ENCODE results near the gene THOC5.
"Not testable (repeated sequence)": the region's sequence is repeated elsewhere in the genome, so short reads cannot be mapped to it uniquely, and the experiment has no call there.

Gene THOC5

DNA sequence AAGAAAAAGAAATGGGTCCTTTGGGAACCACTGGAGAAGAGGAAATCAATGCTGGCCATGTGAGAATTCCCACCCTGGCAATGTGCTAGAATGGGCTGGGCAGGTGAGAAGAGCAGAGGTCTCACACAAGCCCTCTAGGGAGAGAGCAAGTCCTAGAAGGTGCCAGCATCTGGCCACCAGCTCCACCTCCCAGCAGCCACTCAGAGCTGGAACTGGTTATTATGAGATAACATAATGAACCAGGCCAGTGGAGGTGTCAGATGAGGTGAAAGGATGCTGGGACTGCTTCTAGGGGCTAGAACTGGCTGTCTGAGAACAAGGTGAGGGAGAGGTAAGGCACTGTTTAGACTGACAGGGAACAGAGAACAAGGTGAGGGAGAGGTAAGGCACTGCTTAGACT is 44.3 kb downstream of the THOC5 start:
- DNase-seq, result no peak

GRCh38 chr22:29503811-29504372 is 49.7 kb downstream of the THOC5 start:
- peak; percentile 89 for DNase-seq

DNA sequence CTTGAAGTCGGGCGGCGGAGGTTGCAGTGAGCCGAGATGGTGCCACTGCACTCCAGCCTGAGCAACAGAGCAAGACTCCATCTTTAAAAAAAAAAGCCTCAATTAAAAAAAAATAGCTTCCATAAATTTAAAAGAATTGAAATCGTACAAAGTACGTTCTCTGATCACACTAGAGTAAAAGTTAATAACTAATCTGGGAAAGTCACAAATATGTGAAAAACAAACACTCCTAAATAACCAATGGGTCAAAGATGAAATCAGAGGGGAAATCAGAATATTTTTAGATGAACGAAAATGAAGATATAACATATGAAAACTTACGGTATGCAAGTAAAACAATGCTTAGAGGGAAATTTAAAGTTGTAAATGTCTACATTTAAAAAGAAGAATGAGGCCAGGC is 53.7 kb downstream of the THOC5 start:
- DNase-seq, result no peak

DNA sequence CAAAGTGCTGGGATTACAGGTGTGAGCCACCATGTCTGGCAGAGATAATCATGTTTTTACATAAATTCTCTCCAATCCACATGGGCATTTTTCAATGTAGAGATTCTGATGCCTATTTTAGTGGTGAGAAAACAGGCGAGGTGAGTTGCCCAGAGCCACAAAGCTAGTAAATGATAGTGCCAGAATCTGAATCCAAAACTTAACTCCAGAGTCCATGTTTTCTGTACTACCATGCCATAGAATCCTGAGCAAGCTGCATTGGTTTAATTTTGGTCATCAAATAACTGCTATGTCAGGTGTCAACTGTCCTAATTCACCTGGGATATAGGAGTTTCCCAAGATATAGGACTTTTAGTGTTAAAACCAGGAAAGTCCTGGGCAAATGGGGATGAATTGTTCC is 59.9 kb downstream of the THOC5 start:
- no peak for DNase-seq

GRCh38 chr22:29491012-29491411 is 62.5 kb downstream of the THOC5 start:
- no peak for DNase-seq

GRCh38 chr22:29489127-29489780 is 64.3 kb downstream of the THOC5 start:
- DNase-seq, result not testable (repeated sequence)

DNA sequence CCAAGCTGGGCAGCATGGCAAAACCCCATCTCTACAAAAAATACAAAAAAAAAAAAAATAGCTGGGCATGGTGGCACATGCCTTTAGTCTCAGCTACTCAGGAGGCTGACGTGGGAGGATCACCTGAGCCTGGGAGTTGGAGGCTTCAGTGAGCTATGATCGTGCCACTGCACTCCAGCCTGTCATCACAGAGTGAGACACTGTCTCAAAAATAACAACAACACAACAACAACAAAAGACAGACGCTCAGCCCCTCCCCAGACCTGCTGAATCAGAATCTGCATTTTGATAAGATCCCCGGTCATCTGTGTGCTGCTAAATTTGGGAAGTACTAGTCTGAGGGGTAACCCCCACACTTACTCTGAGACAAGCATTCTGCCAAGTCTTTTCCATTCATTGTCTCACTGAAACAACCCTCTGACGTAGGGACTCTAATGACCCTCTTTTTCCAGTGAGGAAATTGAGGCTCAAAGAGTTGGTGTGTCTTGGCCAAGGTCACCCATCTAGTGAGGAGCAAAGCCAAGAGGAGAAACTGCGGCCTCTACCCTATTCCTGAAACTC is 66.1 kb downstream of the THOC5 start:
- DNase-seq, result no peak

GRCh38 chr22:29485448-29485847 is 68.1 kb downstream of the THOC5 start:
- DNase-seq, result no peak

DNA sequence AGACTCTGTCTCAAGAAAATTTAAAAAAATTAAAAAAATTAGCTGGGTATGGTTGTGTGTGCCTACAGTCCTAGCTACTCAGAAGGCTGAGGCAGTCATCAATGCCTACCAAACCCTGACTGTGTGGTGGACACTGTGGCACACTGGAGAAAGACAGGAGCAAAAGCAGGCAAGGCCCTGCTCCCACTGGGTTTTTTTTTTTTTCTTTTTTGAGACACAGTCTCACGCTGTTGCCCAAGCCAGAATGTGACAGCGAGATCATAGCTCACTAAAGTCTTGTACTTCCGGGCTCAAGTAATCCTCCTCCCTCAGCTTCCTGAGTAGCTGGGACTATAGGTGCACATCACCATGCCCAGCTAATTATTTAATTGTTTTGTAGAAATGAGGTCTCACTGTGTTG is 68.9 kb downstream of the THOC5 start:
- DNase-seq, result no peak

DNA sequence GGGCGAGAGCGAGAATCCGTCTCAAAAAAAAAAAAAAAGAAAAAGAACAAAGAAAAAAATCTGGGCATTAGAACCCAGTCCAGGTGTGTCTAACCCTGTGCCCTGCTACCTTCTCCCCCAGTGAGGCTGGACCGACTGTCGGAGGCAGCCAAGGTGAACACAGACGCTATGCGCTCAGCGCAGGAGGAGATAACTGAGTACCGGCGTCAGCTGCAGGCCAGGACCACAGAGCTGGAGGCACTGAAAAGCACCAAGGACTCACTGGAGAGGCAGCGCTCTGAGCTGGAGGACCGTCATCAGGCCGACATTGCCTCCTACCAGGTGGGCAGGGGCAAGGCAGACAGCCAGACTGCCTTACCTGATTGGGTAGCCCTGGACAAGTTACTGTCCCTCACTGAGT is 70.3 kb downstream of the THOC5 start:
- DNase-seq, result no peak

DNA sequence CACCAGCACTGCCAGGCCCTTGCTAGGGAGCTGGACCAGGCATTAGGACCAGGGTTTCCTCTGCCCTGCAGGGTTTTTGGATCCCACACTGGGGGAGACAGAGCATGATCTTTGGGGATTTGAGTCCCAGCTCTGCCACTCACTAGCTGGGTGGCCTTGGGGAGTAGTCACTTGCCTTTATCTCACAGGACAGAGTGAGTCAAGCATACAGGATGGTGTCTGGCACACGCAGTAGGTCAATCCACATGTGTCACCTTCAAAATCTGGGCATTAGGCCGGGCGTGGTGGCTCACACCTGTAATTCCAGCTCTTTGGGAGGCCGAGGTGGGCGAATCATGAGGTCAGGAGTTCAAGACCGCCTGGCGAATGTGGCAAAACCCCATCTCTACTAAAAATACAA is 70.8 kb downstream of the THOC5 start:
- DNase-seq, result no peak

GRCh38 chr22:29482253-29482652 is 71.3 kb downstream of the THOC5 start:
- no peak for DNase-seq

- no peak for DNase-seq
Measured at GRCh38 chr22:29481265-29482000, 72.1 kb downstream of the THOC5 start.

GRCh38 chr22:29480512-29481264 is 72.9 kb downstream of the THOC5 start:
- peak; percentile 79 for DNase-seq

DNA sequence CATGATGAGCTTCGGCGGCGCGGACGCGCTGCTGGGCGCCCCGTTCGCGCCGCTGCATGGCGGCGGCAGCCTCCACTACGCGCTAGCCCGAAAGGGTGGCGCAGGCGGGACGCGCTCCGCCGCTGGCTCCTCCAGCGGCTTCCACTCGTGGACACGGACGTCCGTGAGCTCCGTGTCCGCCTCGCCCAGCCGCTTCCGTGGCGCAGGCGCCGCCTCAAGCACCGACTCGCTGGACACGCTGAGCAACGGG is 73.4 kb downstream of the THOC5 start:
- no peak for DNase-seq

DNA sequence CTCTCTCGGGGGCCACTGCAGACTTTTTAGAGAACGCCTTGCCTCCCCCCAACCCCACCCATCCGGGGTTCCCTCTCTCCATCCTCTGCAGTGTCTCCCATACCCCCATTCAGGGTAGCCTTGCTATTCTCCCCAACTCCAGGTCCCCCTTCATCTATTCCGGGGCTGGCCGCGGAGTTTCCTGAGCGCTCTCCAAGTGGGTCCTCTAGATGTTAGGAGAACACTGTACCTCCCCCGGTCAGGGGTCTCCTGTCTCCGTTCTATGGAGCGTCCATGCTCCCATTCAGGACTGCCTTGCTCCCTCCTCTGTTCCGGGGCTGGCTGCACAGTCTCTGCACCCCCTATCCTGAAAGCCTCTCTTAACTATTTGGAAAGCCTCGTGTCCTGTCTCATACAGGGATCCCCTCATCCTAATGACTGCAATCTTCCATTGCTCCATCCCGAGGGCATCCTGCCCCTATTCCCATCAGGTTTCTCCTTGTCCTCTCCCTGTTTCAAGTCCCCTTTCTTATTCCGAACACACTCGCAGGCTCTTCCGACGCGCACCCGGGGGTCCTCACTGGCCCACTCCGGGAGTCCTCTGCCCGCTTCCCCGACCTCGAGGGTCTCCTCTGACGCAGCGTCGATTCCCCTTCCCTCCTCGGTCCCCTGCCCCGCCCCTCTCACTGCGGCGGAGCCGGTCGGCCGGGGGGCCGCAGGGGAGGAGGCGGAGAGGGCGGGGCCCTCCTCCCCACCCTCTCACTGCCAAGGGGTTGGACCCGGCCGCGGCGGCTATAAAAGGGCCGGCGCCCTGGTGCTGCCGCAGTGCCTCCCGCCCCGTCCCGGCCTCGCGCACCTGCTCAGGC is 73.9 kb downstream of the THOC5 start, which contains the start of gene NEFH:
Gene NEFH, plus strand, starts transcription at position 802 of the 845 bp plus-strand sequence. CDS start 45 bp downstream, outside the sequence.
- no peak for DNase-seq

DNA sequence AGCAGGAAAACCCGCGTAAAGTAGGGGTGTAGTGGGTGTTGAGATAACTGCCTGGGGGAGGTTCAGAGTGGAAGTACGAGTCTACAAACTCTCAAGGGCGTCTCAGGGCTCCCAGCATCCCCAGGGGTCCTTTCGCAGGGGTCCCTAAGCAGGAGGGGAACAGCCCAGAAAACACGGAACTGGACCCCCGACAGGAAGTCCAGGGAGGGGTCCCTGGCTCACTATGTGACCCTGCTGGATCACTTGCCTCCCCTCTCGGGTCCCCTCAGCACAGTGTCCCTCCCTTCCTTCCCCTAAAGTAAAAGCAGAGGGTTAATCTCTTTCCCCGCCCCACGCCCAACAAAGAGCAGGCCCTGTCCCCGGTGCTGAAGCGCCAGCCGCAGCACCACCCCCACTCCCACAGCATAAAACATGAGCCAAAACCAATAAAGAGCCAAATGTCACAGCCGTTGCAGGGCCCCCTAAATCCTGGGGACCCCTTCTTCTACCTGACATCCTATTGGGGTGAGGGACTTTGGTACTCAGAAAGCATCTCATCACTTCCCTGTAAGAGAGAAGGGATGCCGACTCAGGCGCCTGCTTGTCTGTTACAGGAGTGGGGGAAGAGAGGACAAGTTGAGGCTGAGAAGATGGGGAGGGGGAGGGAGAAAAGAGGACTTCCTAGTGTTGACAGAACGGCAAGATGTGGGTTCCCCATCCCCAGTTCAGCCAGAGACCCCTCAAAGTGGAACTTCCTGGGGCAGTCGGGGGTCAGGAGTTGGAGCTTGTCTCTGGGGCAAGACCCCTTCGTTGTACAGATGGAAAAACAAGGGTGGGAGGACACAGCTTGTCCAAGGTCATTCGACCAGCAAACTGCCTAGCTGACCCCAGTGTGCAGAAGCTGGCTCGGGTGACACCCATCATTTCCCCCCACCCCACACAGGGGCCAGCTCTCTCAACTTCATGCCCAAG is 75.0 kb downstream of the THOC5 start:
- no peak for DNase-seq

GRCh38 chr22:29477723-29478318 is 75.7 kb downstream of the THOC5 start:
- DNase-seq, result no peak

GRCh38 chr22:29476116-29476515 is 77.4 kb downstream of the THOC5 start:
- DNase-seq, result no peak

DNA sequence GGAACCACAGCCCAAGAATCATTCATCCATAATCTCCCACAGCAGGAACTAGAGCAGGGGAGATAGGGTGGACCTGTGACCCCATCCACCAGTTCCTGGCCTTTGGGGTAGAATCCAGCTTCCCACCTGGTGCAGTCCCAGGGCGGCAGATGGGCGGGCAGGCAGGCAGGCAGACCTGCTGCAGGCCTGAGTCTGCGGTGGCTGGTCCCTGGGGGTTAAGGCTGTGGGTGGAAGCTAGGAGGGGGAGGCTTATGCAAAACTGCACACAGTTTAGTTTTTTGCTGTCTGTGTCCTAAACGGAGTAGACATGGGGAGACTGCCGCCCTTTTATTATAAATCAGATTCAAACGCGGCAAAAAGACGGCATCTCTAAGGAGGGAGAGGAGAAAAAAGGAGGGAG is 78.0 kb downstream of the THOC5 start:
- no peak for DNase-seq

GRCh38 chr22:29473001-29473400 is 80.6 kb downstream of the THOC5 start:
- no peak for DNase-seq

Measured in fibroblast of skin of abdomen (primary cell).